ENCODE measurements around the gene P2RX1.

Gene P2RX1

DNA sequence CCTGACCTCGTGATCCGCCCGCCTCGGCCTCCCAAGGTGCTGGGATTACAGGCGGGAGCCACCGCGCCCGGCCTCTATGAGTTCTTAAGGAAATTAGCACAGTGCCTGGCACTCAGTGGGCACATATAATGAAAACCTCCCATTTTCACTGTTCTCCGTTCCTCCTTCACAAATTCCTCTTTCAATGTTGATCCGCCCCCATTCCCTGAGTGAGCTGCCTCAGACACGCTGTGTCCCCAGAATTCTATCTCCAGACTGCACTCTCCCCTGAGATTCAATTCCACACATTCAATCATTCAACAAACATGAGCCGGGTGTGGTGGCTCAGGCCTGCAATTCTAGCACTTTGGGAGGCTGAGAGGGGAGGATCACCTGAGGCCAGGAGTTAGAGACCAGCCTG, 7.0 kb downstream of the P2RX1 start:
- Histone ChIP-seq H3K27me3 (replicated peaks; ENCODE audit: control insufficient read depth, insufficient read depth, low read length) (no peaks in the 10 kb centered on the region), H3K4me3 (replicated peaks; ENCODE audit: low read depth, low read length) (no peak overlapping the region), H3K36me3 (ENCODE audit: control insufficient read depth, insufficient read depth, low read length) (no peaks in the 10 kb centered on the region)
- TF ChIP-seq, protein P1, sequence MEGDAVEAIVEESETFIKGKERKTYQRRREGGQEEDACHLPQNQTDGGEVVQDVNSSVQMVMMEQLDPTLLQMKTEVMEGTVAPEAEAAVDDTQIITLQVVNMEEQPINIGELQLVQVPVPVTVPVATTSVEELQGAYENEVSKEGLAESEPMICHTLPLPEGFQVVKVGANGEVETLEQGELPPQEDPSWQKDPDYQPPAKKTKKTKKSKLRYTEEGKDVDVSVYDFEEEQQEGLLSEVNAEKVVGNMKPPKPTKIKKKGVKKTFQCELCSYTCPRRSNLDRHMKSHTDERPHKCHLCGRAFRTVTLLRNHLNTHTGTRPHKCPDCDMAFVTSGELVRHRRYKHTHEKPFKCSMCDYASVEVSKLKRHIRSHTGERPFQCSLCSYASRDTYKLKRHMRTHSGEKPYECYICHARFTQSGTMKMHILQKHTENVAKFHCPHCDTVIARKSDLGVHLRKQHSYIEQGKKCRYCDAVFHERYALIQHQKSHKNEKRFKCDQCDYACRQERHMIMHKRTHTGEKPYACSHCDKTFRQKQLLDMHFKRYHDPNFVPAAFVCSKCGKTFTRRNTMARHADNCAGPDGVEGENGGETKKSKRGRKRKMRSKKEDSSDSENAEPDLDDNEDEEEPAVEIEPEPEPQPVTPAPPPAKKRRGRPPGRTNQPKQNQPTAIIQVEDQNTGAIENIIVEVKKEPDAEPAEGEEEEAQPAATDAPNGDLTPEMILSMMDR (IDR thresholded peaks at IDR 0.05; ENCODE audit: insufficient read depth, low read length, poor library complexity, severe bottlenecking): no peak
- no peak for DNase-seq (ENCODE audit: extremely low read depth, insufficient read length)

- TF ChIP-seq, protein P1 (IDR thresholded peaks at IDR 0.05; ENCODE audit: insufficient read depth, low read length, poor library complexity, severe bottlenecking): peak; percentile 30
- no peaks in the 10 kb centered on the region for H3K27me3 ChIP-seq (replicated peaks; ENCODE audit: control insufficient read depth, insufficient read depth, low read length)
- H3K4me3 ChIP-seq (replicated peaks; ENCODE audit: low read depth, low read length): no peak overlapping the region
- no peaks in the 10 kb centered on the region for H3K36me3 ChIP-seq (ENCODE audit: control insufficient read depth, insufficient read depth, low read length)
- DNase-seq (ENCODE audit: extremely low read depth, insufficient read length): no peak
These were observed 8.6 kb downstream of the P2RX1 start for GRCh38 chr17:3907483-3908216.

GRCh38 chr17:3906881-3907280, 9.4 kb downstream of the P2RX1 start:
- TF ChIP-seq, protein P1 (IDR thresholded peaks at IDR 0.05; ENCODE audit: insufficient read depth, low read length, poor library complexity, severe bottlenecking): no peak
- H3K27me3 ChIP-seq (replicated peaks; ENCODE audit: control insufficient read depth, insufficient read depth, low read length): no peaks in the 10 kb centered on the region
- no peak overlapping the region for H3K4me3 ChIP-seq (replicated peaks; ENCODE audit: low read depth, low read length)

DNA sequence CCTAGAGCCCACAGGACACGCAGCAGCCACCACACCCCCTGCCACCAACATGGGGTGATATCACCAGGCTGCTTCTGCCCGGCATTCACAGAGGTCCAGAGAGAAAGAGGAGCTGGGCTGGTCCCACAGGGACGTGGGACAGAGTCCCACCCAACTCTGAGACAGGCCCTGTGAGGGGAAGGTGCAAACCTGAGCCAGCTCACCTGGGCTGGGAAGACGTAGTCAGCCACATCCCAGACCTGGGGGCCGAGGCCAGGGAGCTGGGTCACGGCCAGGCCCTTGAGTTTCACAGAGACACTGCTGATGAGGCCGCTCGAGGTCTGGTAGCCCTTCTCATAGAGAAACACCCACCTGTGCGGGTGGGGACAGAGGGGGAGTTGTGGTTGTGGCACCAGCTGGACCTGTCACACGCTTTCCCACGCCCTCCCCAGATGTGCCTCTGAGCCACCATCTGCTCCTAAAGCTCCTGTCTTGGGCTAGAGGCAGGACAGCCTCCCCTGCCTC, 11.2 kb downstream of the P2RX1 start:
- DNase-seq (ENCODE audit: extremely low read depth, insufficient read length): no peak
- Histone ChIP-seq H3K4me3 (replicated peaks; ENCODE audit: low read depth, low read length) (no peak overlapping the region), H3K27me3 (replicated peaks; ENCODE audit: control insufficient read depth, insufficient read depth, low read length) (no peaks in the 10 kb centered on the region; the same call in 1 of the 2 replicates), H3K36me3 (ENCODE audit: control insufficient read depth, insufficient read depth, low read length) (no peaks in the 10 kb centered on the region)
- TF ChIP-seq, protein P1 (IDR thresholded peaks at IDR 0.05; ENCODE audit: insufficient read depth, low read length, poor library complexity, severe bottlenecking): no peak

More at GRCh38 chr17:3906881-3907280, 9.4 kb downstream of the P2RX1 start:
- DNase-seq (ENCODE audit: extremely low read depth, insufficient read length): no peak
- H3K36me3 ChIP-seq (ENCODE audit: control insufficient read depth, insufficient read depth, low read length): no peaks in the 10 kb centered on the region

DNA sequence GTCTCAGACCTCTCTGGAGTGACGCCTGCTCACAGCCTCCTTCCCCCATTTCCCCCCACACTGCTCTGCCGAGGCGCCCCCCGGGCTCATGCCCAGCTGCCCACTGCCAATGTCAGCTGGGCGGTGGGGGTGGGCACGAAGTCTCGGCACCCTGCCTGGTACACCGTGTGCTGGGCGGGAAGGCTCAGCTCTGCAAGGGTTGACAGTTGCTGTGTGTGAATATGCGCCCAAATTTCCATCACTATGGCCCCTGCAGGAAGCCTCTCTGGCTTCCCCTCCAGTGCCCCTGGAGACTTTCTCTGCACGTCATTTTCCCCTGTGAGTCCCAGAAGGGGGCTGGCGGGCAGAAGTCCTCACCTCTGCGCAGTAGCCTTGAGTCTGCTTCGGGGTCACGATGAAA, 11.8 kb downstream of the P2RX1 start:
- Histone ChIP-seq H3K27me3 (replicated peaks; ENCODE audit: control insufficient read depth, insufficient read depth, low read length) (no peaks in the 10 kb centered on the region; the same call in 1 of the 2 replicates), H3K36me3 (ENCODE audit: control insufficient read depth, insufficient read depth, low read length) (no peaks in the 10 kb centered on the region), H3K4me3 (replicated peaks; ENCODE audit: low read depth, low read length) (no peak overlapping the region)
- DNase-seq (ENCODE audit: extremely low read depth, insufficient read length): no peak
- TF ChIP-seq, protein P1 (IDR thresholded peaks at IDR 0.05; ENCODE audit: insufficient read depth, low read length, poor library complexity, severe bottlenecking): no peak
